Dedifferentiated amniotic fluid mesenchymal stem cell (primary cell): Measurements from ENCODE around the gene TCF4.
A peak's percentile ranks its signal among the peaks of the same experiment; 100 is the strongest.

Source experiments
- DNase-seq: peaks from one replicate; pipeline ENCODE4 v3.0.0-alpha.2; 2016; ENCODE audit errors: extremely low spot score

TCF4 gene

DNA sequence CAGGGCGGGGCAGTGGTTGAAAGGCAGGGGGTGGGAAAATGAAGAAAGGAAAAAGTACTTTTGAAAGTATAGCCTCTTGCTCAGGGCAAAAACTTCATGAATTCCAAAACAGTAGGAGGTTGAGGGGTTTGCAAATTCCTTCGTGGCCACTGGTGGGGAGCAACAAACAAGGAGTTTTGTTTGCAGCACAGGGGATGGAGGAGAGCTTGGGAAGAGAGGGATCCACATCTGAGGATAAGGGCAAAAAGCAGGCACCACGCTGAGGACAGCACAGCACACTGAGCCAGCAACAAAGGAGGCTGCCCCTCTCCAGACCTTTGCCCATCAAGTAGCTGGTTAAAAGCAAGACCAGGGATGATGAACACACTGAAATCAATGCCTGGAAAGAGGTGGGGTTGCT is 148.9 kb downstream of the TCF4 start:
- DNase-seq: no peak

DNA sequence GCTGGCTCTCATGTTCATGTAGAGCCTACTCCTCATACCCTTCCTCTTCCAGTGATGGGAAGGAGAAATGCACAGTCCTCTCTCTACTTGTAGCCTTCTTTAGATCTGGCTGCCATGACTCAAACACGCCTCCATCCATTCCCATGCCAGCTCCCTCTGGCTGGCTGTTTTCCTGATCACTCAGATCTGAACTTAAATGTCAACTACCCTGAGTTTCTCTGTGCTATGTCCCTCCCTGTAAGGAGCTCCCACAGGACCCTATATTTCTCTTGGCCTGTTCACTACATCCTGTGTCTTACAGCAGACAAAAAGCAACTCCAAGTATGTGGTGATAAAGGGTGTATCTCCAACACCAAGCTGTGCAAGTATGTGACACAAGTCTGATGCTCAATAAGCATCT is 152.4 kb downstream of the TCF4 start:
- DNase-seq: no peak

DNA sequence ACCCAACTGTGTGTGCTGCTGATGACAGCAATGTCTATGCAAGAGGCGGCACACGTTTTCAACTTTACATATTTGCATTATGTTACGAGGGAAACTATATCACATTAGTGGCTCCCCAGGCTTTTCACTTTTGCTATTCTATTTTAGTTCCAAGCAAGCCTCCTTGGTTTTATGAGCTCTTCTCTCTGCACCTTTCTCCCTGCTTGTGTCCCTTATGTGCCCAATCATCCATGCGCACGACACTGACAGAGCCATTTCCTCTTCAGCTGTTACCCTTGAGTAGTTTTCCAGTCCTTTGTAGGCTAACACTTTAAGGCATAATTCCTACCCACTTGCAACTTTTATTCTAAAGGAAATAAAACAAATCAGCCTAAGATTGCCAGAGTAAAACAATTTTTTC is 154.3 kb downstream of the TCF4 start:
- no peak for DNase-seq

DNA sequence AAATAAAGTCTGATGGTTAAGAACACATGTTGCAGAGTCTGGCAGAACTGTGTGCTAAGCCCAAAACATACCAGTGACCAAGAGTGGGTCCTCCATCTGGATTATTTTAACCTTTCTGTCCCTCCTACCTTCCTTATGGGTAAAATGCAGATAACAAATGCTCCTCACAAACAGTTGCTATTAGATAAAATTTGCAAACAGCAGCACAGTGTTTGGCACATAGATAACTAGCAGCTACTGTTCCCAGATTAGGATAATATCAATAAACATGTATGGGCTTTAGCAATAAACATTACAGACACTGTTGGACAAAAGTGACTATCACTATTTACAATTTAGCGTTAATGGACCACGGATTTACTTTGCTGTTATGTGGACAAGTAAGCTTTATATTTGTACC is 154.9 kb downstream of the TCF4 start:
- DNase-seq: no peak

DNA sequence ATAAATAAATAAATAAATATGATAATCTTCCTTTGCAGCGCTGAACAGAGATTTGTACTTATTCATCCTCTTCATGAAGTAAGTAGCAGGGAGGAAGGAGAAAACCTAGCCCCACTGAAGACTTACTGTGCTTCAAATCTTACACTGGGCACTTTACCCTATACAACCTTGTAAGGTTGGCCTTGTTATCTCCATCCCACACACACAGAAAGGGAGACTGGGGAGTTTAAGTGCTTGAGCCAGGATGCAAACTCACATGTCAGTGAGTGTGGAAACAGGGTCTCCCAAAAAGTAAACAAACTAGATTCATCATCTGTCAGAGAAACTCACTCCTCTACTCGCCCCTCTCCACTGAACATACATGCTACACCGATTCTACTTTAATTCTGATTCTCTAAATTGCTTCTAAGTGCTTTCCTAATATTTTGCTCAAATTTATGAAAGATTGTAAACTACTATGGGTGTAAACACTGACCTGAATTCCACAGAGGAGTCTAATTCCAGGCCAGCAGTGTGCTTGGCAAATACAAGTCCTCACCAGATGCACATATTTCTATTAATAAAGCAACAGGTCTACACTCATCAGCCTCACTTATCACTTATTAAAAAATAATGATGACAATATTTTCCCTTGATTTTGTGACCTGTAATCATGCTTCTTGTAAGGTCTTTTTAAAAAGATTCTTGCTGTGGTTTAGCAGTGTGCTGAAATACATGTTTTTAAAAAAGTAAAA is 155.5 kb downstream of the TCF4 start:
- DNase-seq: no peak

DNA sequence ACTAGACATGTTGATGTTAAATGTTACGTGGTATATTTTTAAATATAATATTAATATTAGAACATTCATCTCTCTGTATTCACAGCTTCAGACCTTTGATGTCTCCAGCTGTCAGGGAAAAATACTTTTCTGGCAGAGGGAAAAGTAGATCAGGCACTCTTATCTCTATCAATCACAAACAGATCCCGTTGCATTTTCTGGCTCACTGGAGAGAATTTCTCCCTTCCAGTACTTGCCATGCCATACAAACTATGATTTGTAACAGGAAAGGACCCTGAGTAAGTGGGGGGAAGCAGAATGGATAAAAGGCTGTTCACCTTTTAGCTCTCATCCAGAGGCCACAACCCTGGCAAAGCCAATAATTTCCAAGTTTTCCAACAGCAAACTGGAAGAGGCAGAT is 158.0 kb downstream of the TCF4 start:
- DNase-seq: no peak

DNA sequence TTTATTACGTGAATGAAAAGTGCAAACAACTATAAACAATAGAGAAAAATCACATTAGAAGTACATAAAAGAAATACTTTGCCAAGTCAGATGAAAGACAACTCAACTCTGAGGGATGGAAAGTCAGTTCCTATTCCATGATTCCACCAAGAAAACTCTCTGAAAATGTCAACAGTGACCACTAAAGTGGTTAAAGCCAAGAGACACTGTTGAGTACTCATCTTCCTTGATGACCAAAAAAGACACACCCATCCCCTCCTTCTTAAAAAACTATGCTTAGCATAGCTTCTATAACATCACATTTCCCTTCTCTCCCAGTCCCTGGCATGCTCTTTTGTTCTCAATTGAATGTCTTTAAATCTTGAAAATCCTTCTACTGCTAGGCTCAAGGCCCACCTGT is 160.0 kb downstream of the TCF4 start:
- no peak for DNase-seq

DNA sequence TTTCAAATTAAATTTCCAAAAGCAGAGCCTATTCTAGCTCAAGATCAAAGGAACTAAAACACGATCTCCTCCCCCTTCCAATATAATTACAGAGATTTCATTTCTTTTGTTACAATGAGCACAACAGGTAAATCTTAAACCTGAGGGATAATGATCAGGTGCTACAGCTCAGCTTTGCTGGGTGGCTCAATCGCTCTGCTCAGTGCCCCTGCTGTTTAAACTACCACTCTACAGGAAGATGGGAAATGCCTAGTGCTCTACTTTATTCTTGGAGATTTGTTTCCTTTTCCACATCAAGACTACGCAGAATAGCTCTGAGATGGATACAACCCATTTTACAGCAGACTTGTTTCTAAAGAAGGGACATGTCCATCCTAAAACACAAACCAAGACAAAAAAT is 162.3 kb downstream of the TCF4 start:
- no peak for DNase-seq

DNA sequence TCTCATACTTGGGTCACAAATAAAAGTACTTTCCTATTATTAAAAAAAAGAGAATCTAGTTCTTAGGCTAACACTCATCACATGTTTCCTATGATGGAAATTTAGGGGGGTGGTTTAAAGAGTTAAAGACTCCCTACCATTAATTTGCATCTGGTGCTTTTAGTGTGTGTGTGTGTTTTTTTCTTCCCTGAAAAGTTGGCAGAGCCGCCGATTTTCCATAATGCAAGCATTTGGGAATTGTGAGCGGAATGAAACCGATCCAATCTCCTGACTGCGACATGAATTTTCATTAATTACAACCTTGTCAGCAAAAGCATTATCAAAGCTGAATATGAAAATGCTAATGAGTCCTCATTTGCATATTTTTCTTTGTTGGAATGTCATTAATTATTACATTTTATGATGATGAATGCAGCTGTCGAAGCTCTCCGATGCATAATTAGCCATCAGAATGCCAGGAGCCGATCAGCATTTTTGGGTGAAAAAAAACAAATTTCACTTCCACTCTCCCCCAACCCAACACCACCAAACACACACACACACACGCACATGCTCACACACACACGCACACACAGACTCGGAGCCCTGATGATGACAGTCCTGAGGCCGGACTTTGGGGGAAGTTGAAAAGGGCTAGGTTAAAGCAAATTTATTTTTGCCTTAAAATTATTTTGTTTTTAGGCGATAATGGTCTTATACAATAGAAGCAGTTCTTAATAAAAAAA is 165.4 kb downstream of the TCF4 start:
- no peak for DNase-seq

DNA sequence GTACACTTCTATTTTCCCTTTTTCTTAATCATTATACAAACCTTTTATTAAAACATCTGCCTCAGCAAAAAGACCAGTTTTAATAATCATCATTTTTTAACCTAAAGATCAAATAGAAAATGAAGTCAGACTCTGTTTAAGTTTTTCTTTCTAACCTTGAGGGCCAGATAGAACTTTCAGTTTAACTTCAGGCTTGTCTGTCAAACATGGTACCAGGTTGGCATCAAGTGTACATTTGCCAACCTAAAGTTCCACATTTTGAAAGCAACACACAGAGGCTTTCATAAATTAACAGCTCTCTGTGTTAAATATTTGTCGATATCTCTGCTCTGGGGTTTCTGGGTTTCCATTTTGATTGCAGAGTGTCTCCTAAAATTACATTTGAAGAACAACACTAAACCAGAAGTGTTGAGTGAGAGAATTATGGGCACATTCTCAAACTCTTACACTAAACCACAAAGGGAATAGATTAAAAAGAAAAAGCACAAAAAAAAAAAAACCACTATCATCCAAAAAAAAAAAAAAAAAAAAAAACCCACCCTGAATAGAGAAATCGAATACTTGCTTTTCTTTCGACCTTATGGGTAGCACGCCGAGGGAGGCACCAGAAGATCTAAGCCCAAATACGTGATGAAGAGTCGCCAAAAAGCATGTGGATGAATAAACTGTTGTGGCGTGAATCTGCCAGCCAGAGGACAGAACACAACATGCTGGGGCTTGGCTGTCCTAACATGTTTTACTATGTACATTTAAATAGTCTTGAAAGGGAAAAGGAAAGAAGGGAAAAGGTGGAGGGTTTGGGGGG is 166.2 kb downstream of the TCF4 start:
- no peak for DNase-seq

DNA sequence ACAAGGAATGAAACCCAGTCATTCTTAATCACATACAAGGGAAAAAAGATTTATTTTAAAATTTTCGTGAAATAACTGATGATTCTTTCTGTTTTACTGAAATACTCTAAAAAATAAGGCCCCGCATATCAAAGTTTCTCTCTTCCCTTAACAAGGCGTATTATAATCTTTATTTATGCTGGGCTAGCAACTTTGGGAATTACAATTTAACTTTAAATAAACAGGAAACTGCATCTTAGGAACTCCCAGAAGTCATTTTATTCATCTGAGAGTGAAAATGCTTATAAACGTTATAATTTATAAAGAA is 166.7 kb downstream of the TCF4 start:
- DNase-seq: no peak

DNA sequence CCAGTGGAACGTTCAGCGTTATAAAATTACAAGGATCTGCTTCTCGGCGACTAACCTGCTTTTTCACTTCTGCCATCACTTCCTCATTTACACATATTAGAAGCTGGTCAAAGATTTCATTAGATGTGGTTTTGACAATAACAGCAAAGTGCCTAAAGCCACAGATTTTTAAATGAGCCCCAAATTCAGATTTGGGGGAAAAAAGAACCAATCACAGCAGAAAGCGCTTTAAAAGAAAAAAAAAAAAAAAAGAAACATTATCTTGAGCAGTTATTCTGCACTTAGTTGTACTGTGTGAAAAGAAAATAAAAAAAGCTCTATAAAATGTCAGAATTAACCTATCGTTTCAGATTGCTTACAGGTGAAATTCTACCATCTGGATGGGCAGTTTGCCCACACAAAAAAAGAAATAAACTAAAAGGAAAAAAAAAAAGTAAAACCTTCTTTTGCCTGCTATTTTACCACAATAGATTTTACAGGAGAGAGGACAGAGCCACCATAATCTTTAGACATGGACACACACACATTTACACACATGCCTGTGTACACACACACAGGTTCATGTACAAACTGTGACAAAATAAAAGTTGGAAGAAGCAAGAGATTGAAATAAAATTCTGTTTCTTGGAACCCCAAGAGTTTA is 167.2 kb downstream of the TCF4 start:
- no peak for DNase-seq

DNA sequence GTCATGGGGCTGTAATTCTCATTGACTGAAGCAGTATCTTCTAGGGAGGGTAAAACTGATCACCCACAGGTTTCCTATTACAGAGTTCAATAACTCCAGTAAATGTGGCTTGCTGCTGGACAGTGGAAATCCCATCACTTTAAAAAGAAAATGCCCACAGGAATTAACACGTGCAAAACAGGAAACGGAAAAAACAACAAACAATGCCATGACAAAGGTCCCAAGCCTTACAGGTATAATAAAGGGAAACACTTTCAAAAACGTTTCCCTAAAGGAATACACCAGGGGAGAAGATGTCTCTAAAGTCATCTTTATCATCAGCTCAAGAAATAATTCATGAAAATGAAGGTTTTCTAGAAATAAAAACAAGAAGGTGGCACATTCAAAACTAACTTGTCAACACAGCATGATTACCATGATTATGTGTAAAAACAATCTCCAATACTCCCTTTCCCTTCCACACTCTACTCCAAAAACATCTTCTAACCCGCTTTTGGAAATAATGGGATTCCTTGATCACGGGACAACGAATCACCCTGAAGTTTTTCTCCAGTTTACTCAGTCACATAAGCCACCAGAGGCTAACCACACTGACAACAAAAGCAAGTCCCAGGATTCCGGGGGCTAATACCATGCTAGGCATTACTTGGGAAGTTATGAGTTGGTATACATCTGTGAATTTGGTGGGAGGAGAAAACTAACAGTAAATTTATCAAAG is 167.9 kb downstream of the TCF4 start:
- no peak for DNase-seq

DNA sequence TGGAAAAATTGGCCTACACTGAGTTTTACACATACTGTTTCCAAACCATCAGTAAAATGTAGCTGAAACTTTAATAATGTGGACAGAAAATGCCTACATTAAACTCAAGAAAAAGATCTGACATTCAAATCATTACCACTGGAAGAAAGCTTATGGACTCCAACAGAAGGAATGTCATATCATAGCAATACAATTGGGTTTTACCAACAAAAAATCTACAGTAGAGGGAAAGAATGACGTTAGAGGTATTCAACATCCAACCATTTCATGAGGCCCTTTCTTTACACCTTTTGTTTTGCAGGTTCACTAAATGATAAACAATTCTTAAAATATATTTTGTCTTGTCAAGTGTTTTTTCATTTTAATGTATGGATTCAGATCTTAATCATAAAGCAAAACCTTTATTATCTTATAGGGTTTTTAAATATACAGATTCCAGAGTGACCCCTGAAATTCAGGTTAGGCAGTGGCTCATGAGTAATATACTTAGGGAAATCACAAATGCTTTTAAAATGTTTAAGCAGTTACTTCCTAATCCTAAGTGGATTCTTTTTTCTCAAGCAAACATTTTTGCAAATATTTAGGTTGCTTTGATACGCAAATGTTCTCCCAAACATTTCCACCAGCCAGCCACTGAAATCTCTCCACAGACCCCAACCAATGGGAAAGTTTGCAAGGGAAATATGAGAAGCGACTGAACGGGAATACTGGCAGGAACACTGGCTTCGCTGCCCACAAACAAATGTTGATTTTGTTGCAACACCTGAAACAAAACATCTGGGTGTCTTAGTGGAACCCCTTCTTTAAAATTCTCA is 168.7 kb downstream of the TCF4 start:
- DNase-seq: no peak

DNA sequence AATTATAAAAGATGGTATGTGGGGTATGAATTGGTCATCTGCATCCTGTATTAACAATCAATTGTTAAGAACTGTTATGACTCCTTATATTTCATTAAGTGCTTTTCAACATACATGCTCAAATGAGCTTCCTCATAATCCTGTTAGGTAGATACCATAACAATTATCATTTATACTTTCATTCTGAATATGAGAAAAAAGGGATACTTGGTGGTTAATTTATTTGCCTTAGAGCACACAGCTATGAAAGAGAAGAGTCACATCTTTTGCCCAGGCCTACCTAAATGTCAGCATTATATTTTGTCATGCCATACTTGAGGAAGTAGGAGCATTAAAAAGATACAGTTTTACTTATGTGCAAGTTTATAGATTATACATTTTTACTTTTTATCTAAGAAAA is 169.6 kb downstream of the TCF4 start:
- no peak for DNase-seq

DNA sequence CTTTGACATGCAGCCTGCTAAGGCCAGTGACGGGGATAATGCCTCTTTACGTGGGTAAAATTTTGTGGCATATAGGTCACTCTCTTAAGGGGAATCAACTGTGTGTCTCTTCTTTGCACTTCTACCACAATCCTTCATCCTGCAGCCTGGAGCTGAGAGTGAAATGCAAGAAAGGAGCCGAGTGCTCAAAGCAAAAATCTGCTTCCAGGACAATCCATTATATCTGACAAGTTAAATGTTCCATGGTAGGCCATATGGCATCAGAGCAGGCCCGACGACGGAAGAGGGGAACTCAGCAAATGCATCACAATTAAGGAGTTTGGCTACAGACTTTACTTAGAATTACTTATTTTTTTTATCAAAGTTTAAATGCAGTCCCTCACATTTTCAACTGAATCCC is 171.2 kb downstream of the TCF4 start:
- no peak for DNase-seq

DNA sequence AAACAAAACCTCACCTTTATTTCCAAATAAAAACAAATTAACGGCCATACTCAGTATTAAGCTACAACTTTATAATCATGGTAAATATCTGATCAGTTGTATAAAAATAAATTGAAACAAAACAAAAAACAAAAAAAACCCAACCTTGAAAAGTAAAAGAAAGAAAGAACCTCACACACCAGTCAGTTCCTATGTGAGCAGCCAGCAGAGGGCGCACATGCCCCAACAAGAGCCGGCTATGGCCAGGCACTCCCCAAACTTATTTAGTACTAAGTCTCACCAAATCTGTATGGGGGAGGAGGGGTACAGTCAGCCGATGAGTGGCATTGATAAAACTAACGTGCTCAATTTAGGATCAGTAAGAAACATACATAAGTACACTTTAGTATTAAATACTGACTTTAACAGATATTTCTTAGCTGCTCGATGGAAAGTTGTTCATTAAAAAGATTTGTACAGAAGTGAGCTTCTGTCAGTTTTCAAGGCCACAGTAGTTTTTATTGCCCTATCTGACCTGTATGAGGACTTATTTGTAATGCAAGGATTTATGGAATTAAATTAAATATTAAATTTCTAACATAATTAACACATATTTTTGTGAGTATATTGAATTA is 172.6 kb downstream of the TCF4 start:
- peak; percentile 80 for DNase-seq

DNA sequence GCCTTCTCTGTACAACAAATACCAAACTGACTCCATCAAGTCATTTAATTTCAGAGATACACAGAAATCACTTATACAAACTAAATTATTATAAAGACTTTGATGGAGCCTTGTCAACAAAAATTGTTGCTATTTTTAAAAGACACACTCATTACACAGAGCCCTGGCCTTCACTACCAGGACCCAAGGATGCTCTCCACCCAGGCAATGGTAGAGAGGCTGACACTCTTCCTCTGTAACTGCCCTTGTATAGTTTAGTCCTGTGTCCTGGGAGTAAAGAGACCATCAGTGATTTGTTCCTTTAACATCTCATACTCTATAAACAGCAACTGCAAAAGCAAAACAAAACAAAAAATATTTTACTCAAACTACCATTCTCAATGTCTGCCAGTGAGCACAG is 173.5 kb downstream of the TCF4 start:
- no peak for DNase-seq

DNA sequence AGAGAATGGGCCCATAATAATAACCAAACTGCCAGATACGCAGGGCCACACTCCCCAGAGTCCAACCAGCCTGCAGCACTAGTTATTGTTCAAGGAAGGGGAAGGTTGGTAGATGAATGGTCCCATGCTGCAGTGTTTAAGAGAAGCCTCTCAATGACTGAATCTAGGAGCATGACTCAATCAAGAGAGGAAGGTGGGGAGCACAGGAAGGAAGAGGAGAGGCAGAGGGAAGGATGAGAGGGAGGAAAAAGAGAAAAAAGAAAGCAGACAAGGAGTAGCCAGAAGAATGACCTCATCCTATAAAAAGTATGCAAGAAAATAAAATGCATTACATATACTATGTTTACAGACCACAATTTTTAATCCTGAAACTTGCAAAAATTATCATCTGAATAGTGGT is 174.5 kb downstream of the TCF4 start:
- no peak for DNase-seq

DNA sequence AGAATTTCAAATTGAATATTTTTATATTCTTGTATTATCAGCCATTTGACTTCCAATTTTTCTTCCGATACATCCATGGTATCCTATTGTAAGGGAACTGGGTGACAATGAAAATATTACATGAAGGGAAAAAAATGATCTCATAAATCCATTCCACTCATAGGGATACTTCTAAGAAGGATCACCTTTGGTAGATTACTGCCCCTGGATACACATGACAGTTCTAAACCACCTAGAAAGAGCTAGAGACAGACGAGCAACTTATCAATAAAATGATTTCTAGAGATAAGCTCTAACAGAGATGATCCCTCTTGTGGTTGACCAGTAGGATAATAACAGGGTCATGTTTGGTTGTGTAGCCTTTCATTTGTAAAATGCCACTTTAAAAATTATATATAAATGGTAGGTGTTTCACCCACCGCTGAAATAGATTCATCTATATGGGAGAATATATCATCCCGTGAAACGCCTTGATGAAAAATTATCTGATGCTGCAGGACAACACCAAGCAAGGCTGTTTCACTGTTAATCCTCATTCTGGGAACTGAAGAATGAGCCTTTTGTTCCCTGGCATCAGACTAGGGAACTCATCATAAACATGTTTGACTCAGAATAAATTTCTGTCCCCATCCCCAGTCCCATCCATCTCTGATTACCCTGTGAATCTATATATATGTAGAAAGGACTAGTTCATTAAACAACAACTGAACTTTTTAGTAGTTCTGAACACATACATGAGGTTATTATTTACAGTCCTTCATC is 180.0 kb downstream of the TCF4 start:
- no peak for DNase-seq
